HCT116 (cell line): ENCODE data around the gene NEK5. TPM values are rescaled to one million over a fixed set of nuclear protein-coding genes. Genes with fewer than 3 reads are reported as not detected.
"Not testable (repeated sequence)": the region's sequence is repeated elsewhere in the genome, so short reads cannot be mapped to it uniquely, and the experiment has no call there.

ENCODE experiments used
- ATAC-seq: fragments of 200-7000 bp; cut with Tn5 transposase; 2 replicates; pipeline ENCODE4 v1.9.1; 2020; ENCODE audit warnings: mild to moderate bottlenecking, moderate library complexity
- BruUV-seq: library from RNA; stranded (reverse); fragments of 400-500 nt; replicated peaks from 2 replicates; lab custom pipeline; 2021; lab: Mats Ljungman, UMichigan
- CTCF ChIA-PET: fragments of 300-600 bp; sonication (Branson Sonifier 250); formaldehyde crosslinking; loops from one replicate; lab custom pipeline; 2021; ENCODE audit warnings: antibody characterized with exemption; lab: Charles Lee
- POLR2A ChIA-PET: fragments of 300-600, 350-600 bp; sonication (Branson Sonifier 250); formaldehyde crosslinking; loops from one replicate; lab custom pipeline; 2021; ENCODE audit warnings: antibody characterized with exemption; lab: Charles Lee
- RAD21 ChIA-PET, 2 experiments: fragments of 300-600 bp; sonication (Branson Sonifier 250); formaldehyde crosslinking; loops; one replicate each; lab custom pipeline; 2023; ENCODE audit warnings: low total read pairs in 2 of 2; ENCODE audit not compliant: uncharacterized antibody in 2 of 2, unreplicated experiment in 2 of 2, low non-redundant PET in 1 of 2; lab: Charles Lee
- DNase-seq: peaks from one replicate; pipeline ENCODE4 v3.0.0-alpha.2; 2010; ENCODE audit warnings: low read depth, low spot score
- H2AFZ ChIP-seq: fragments of 200-600 bp; shearing (Covaris generic), sonication (generic); 2 replicates; pipeline ENCODE4 v1.6.1; 2017; ENCODE audit warnings: low read depth, mixed run types, mixed read lengths, antibody characterized with exemption, low read length; ENCODE audit not compliant: poor library complexity, severe bottlenecking
- H3K27ac ChIP-seq: 2 replicates; pipeline ENCODE4 v1.5.1; 2012; ENCODE audit warnings: low read depth, low read length
- H3K27me3 ChIP-seq: fragments of 200-600 bp; sonication (generic); 2 replicates; pipeline ENCODE4 v1.6.1; 2016; ENCODE audit warnings: mixed run types, low read length, mixed read lengths; ENCODE audit not compliant: insufficient read depth
- H3K36me3 ChIP-seq, 2 experiments: fragments of 200-500 bp in 1 of 2; fragments of 200-600 bp in 1 of 2; sonication (Bioruptor generic) in 1 of 2; sonication (generic) in 1 of 2; 2 replicates each; pipeline versions ENCODE4 v1.5.1 to v1.6.1; 2014 to 2016; ENCODE audit warnings: low read length in 2 of 2, inconsistent platforms in 1 of 2, mixed read lengths in 1 of 2, mixed run types in 1 of 2; ENCODE audit not compliant: insufficient read depth in 2 of 2, control insufficient read depth in 1 of 2
- H3K4me1 ChIP-seq, 2 experiments: fragments of 200-600 bp in 1 of 2; sonication (generic) in 1 of 2; 2 replicates each; pipeline versions ENCODE4 v1.5.1 to v1.6.1; 2012 to 2017; ENCODE audit warnings: low read length in 2 of 2, inconsistent platforms in 1 of 2, mild to moderate bottlenecking in 1 of 2, mixed read lengths in 1 of 2, mixed run types in 1 of 2, moderate library complexity in 1 of 2; ENCODE audit not compliant: insufficient read depth in 2 of 2, control insufficient read depth in 1 of 2
- H3K4me2 ChIP-seq: fragments of 200-600 bp; sonication (generic); 2 replicates; pipeline ENCODE4 v1.6.1; 2017; ENCODE audit warnings: mixed run types, low read length, mixed read lengths
- H3K4me3 ChIP-seq, 2 experiments: fragments of 200-600 bp in 1 of 2; sonication (generic) in 1 of 2; replicated peaks in 1 of 2; 2 replicates each; pipeline ENCODE4 v1.5.1; 2011 to 2016; ENCODE audit warnings: low read length in 2 of 2, control low read depth in 1 of 2, low read depth in 1 of 2, mild to moderate bottlenecking in 1 of 2, mixed read lengths in 1 of 2, mixed run types in 1 of 2
- H3K79me2 ChIP-seq: fragments of 200-600 bp; sonication (generic); 2 replicates; pipeline ENCODE4 v1.6.1; 2017; ENCODE audit warnings: mild to moderate bottlenecking, mixed run types, low read length, moderate library complexity, mixed read lengths; ENCODE audit not compliant: insufficient read depth
- H3K9ac ChIP-seq: fragments of 200-600 bp; sonication (generic); 2 replicates; pipeline ENCODE4 v1.6.1; 2016; ENCODE audit warnings: low read length, mixed read lengths
- H3K9me2 ChIP-seq: fragments of 200-600 bp; sonication (generic), shearing (Covaris generic); 2 replicates; pipeline ENCODE4 v1.6.1; 2017; ENCODE audit warnings: mixed run types, mild to moderate bottlenecking, moderate library complexity; ENCODE audit not compliant: insufficient read depth
- H3K9me3 ChIP-seq, 2 experiments: fragments of 200-500 bp in 1 of 2; fragments of 200-600 bp in 1 of 2; sonication (Bioruptor generic) in 1 of 2; sonication (generic) in 1 of 2; 2 replicates each; pipeline ENCODE4 v1.6.1; 2014 to 2017; ENCODE audit warnings: low read length in 2 of 2, mixed read lengths in 2 of 2, inconsistent platforms in 1 of 2, low read depth in 1 of 2, mild to moderate bottlenecking in 1 of 2, mixed run types in 1 of 2, moderate library complexity in 1 of 2; ENCODE audit not compliant: control insufficient read depth in 1 of 2, insufficient read depth in 1 of 2
- H4K20me1 ChIP-seq: fragments of 200-600 bp; sonication (generic), shearing (Covaris generic); 2 replicates; pipeline ENCODE4 v1.6.1; 2017; ENCODE audit warnings: mixed run types, mild to moderate bottlenecking, moderate library complexity; ENCODE audit not compliant: insufficient read depth
- ELF1 ChIP-seq: IDR thresholded peaks from 2 replicates; pipeline ENCODE4 v1.6.1; 2012; ENCODE audit warnings: low read depth, borderline replicate concordance
- SIN3A ChIP-seq: IDR thresholded peaks from 2 replicates; pipeline ENCODE4 v1.6.1; 2012; ENCODE audit warnings: low read depth
- SRF ChIP-seq: IDR thresholded peaks from 2 replicates; pipeline ENCODE4 v1.6.1; 2012; ENCODE audit warnings: low read depth
- ZFX ChIP-seq: fragments of 450-650 bp; IDR thresholded peaks from 2 replicates; pipeline ENCODE4 v1.6.1; 2017
- ZNF274 ChIP-seq: fragments of 200-500 bp; sonication (Bioruptor generic); IDR thresholded peaks from 2 replicates; pipeline ENCODE4 v1.6.1; 2014; ENCODE audit warnings: mild to moderate bottlenecking, low read depth, low read length, inconsistent platforms
- intact Hi-C: fragments of 100-400 bp; cut with micrococcal nuclease; formaldehyde crosslinking; loops from 2 replicates; pipeline ENCODE4 v1.10.0; 2022
- total RNA-seq: library from RNA; stranded (reverse); gene quantifications from one replicate; pipeline ENCODE4 v1.2.1, GENCODE V29; 2021; ENCODE audit not compliant: unreplicated experiment

Gene NEK5
- total RNA-seq, 1 experiment from 2014 or later = 1.5 TPM

DNA sequence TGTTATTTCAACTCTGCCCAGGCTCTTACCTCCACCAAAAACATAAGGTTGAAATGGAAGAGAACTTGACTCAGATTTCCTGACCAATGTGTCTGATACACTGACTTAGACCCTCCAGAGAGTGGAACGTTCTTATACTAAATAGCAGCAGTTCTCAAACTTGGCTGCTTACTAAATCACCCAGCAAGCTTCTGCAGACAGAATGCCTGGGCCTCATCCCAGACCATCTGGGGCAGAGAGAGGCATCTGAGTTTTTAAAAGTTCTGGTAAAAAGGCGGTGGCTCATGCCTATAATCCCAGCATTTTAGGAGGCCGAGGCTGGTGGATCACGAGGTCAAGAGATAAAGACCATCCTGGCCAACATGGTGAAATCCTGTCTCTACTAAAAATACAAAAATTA is 46.3 kb downstream of the NEK5 start:
- H4K20me1 ChIP-seq = no peaks in the 10 kb centered on the region
- no TSS peak for BruUV-seq
- H3K9ac ChIP-seq = no peak overlapping the region
- ChIA-PET RAD21 (no interaction called here), CTCF (no interaction called here), POLR2A (no interaction called here)
- H3K4me2 ChIP-seq = no peak overlapping the region
- no peaks in the 10 kb centered on the region for H3K79me2 ChIP-seq
- DNase-seq (no peak), ATAC-seq (no peak)
- no peak overlapping the region for H3K27ac ChIP-seq
- H3K4me1 ChIP-seq = no peaks in the 10 kb centered on the region
- no peaks in the 10 kb centered on the region for H3K9me2 ChIP-seq
- H3K36me3 ChIP-seq = no peaks in the 10 kb centered on the region
- no peaks in the 10 kb centered on the region for H3K9me3 ChIP-seq
- H3K4me3 ChIP-seq = no peak overlapping the region
- intact Hi-C loops = no loop called here
- no peaks in the 10 kb centered on the region for H3K27me3 ChIP-seq
- TF ChIP-seq SRF = no peak
- TF ChIP-seq SIN3A = no peak
- no peak for TF ChIP-seq ZFX
- no peak for TF ChIP-seq ELF1
- TF ChIP-seq ZNF274 = no peak
- no peak overlapping the region for H2AFZ ChIP-seq

DNA sequence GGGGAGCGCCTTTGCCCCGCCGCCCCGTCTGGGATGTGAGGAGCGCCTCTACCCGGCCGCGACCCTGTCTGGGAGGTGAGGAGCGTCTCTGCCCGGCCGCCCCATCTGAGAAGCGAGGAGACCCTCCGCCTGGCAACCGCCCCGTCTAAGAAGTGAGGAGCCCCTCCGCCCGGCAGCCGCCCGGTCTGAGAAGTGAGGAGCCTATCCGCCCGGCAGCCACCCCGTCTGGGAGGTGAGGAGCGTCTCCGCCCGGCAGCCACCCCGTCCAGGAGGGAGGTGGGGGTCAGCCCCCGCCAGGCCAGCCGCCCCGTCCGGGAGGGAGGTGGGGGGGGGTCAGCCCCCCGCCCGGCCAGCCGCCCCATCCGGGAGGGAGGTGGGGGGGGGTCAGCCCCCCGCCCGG is 49.0 kb downstream of the NEK5 start:
- H4K20me1 ChIP-seq, DNase-seq, H3K36me3 ChIP-seq, POLR2A ChIA-PET, CTCF ChIA-PET, H3K9ac ChIP-seq, H3K4me1 ChIP-seq, ATAC-seq, intact Hi-C loops, H3K9me2 ChIP-seq, H3K4me3 ChIP-seq, H3K4me2 ChIP-seq, BruUV-seq, H2AFZ ChIP-seq, H3K27me3 ChIP-seq, RAD21 ChIA-PET, H3K27ac ChIP-seq, H3K79me2 ChIP-seq, H3K9me3 ChIP-seq: not testable (repeated sequence)
